ENCODE data around the gene GPRC5D. TPM values are rescaled to one million over a fixed set of nuclear protein-coding genes. Genes with fewer than 3 reads are reported as not detected.

GPRC5D gene
- not detected in 2 replicates for total RNA-seq (2011; cell fraction: chromatin; rRNA removed; ENCODE audit: low replicate concordance)
- total RNA-seq (2011; cell fraction: nucleolus; rRNA removed), result not detected in 2 replicates
- not detected in 2 replicates for total RNA-seq (2011; cell fraction: nucleoplasm; rRNA removed)
- total RNA-seq (2014; rRNA removed) (not detected in 2 replicates), total RNA-seq (2014; rRNA removed; fragmentation: Illumina TruSeq; extraction: Trizol) (not detected in 2 replicates), total RNA-seq (2015; rRNA removed; fragmentation: Illumina TruSeq; extraction: Trizol) (not detected in 2 replicates), total RNA-seq (2021) (not detected in 2 replicates), polyA plus RNA-seq (2011; rRNA removed) (0.08 TPM in 1 of 2 replicates, not detected in the other), polyA plus RNA-seq (2014; fragmentation: Illumina TruSeq; extraction: Trizol) (not detected in 2 replicates), polyA plus RNA-seq (2014; fragmentation: Nextera tagmentation; extraction: Ambion mirVana) (1 to 10 TPM; 1.0 to 1.1 TPM), polyA plus RNA-seq (2014; rRNA removed) (not detected in 2 replicates), polyA minus RNA-seq (2011; rRNA and poly(A)+ RNA removed) (not detected in 2 replicates), Bru-seq, nascent RNA (not detected), BruChase-seq, experiment 1, labeled RNA remaining after a 2-hour chase (not detected), BruChase-seq, experiment 2, labeled RNA remaining after a 6-hour chase (percentile 17 among the genes with signal in this experiment)
- polyA plus RNA-seq (2011; cell fraction: cytosol; rRNA removed), result not detected in 2 replicates
- polyA plus RNA-seq (2011; cell fraction: nucleus; rRNA removed), result not detected in 2 replicates
- 0.86 and 1.0 TPM in 2 replicates for polyA plus RNA-seq (2012)
- not detected in 2 replicates for polyA minus RNA-seq (2011; cell fraction: cytosol; rRNA and poly(A)+ RNA removed)
- not detected in 2 replicates for polyA minus RNA-seq (2011; cell fraction: nucleus; rRNA and poly(A)+ RNA removed)
- long read RNA-seq, experiment 1, partial matches to known transcripts, result 0 of 1 reads
- long read RNA-seq, experiment 1, other reads (novel, unspliced or antisense), result 1 of 1 reads
- long read RNA-seq, experiment 2, result 0 reads
- long read RNA-seq, experiment 3, partial matches to known transcripts, result 0 of 1 reads
- long read RNA-seq, experiment 3, other reads (novel, unspliced or antisense), result 1 of 1 reads

DNA sequence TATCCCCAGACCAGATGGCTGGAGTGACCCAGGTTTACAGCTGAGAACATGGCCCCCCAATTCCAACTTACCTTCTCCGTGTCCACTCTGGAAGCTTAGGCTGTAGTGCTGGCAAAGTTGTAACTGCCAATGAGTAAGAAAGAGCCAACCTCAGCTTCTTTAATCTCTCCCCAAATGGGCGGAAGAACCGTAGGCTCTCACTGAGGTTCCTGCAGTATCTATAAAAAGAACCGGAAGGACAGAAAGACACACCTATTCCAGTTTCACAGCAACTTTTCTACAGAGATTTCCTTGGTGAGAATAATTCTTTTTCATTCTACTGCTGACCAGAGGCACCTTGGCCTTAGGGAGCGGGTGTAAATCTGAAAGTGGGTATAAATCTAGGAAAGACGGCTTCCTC lies at the start of gene GPRC5D:
Gene GPRC5D, minus strand, starts transcription at position 135 of the 400 bp plus-strand sequence. CDS start 1,786 bp downstream, outside the sequence.
- no peak within 1 kb of the TSS for H3K9ac ChIP-seq (ENCODE audit: insufficient read depth in 1 of 2, low read depth in 2 of 2, low read length in 2 of 2)
- no peak within 1 kb of the TSS for H2AFZ ChIP-seq (ENCODE audit: low read depth, low read length)
- no peaks in the 10 kb centered on the region for H3K27me3 ChIP-seq (ENCODE audit: control insufficient read depth in 2 of 2, insufficient read depth in 2 of 2, low read length in 2 of 2)
- no peaks in the 10 kb centered on the region for H3K9me1 ChIP-seq (ENCODE audit: control insufficient read depth, insufficient read depth, low read length)
- H3K36me3 ChIP-seq (ENCODE audit: control insufficient read depth, insufficient read depth, low read length), result peaks cover 9% of the 10 kb centered on the region; the same call in 1 of the 3 replicates
- DNase-seq (ENCODE audit: extremely low read depth in 1 of 4, low spot score in 3 of 4), result no peak
- no peak for FAIRE-seq
- no peaks in the 10 kb centered on the region for H3K4me1 ChIP-seq (replicated peaks in 1 of 2; ENCODE audit: control insufficient read depth in 2 of 2, insufficient read depth in 2 of 2, low read length in 2 of 2)
- H3K4me3 ChIP-seq, result no peak within 1 kb of the TSS
- no peaks in the 10 kb centered on the region for H3K9me3 ChIP-seq (replicated peaks; ENCODE audit: control insufficient read depth, insufficient read depth, low read depth, low read length)
- no peak within 1 kb of the TSS for H3K4me2 ChIP-seq (ENCODE audit: insufficient read depth, low read length)
- WGBS (ENCODE audit: insufficient coverage, low coverage, missing lambda C conversion rate), result 89% methylated on average over 5 of the region's 6 CpGs
- H3K27ac ChIP-seq (ENCODE audit: extremely low read depth, low read depth, low read length), result no peak within 1 kb of the TSS
- no peak for ATAC-seq
- no peaks in the 10 kb centered on the region for H4K20me1 ChIP-seq (replicated peaks; ENCODE audit: control insufficient read depth, insufficient read depth, low read length)
- intact Hi-C loops (cut with micrococcal nuclease), result no loop called here
- no TSS peak for BruUV-seq (replicated peaks)
- ChIA-PET CTCF (ENCODE audit: low intra/inter-chr PET ratio) (no interaction called here), POLR2A (interaction anchor here (0.6 kb wide), 1 partner anchor 215 kb away, joined by 3 read pairs; no protein-coding TSS in a partner anchor)
- in situ Hi-C loops (cut with MboI), result no loop called here
- no peaks in the 10 kb centered on the region for H3K79me2 ChIP-seq (ENCODE audit: control insufficient read depth, insufficient read depth, low read length)
- TF ChIP-seq, protein P1, sequence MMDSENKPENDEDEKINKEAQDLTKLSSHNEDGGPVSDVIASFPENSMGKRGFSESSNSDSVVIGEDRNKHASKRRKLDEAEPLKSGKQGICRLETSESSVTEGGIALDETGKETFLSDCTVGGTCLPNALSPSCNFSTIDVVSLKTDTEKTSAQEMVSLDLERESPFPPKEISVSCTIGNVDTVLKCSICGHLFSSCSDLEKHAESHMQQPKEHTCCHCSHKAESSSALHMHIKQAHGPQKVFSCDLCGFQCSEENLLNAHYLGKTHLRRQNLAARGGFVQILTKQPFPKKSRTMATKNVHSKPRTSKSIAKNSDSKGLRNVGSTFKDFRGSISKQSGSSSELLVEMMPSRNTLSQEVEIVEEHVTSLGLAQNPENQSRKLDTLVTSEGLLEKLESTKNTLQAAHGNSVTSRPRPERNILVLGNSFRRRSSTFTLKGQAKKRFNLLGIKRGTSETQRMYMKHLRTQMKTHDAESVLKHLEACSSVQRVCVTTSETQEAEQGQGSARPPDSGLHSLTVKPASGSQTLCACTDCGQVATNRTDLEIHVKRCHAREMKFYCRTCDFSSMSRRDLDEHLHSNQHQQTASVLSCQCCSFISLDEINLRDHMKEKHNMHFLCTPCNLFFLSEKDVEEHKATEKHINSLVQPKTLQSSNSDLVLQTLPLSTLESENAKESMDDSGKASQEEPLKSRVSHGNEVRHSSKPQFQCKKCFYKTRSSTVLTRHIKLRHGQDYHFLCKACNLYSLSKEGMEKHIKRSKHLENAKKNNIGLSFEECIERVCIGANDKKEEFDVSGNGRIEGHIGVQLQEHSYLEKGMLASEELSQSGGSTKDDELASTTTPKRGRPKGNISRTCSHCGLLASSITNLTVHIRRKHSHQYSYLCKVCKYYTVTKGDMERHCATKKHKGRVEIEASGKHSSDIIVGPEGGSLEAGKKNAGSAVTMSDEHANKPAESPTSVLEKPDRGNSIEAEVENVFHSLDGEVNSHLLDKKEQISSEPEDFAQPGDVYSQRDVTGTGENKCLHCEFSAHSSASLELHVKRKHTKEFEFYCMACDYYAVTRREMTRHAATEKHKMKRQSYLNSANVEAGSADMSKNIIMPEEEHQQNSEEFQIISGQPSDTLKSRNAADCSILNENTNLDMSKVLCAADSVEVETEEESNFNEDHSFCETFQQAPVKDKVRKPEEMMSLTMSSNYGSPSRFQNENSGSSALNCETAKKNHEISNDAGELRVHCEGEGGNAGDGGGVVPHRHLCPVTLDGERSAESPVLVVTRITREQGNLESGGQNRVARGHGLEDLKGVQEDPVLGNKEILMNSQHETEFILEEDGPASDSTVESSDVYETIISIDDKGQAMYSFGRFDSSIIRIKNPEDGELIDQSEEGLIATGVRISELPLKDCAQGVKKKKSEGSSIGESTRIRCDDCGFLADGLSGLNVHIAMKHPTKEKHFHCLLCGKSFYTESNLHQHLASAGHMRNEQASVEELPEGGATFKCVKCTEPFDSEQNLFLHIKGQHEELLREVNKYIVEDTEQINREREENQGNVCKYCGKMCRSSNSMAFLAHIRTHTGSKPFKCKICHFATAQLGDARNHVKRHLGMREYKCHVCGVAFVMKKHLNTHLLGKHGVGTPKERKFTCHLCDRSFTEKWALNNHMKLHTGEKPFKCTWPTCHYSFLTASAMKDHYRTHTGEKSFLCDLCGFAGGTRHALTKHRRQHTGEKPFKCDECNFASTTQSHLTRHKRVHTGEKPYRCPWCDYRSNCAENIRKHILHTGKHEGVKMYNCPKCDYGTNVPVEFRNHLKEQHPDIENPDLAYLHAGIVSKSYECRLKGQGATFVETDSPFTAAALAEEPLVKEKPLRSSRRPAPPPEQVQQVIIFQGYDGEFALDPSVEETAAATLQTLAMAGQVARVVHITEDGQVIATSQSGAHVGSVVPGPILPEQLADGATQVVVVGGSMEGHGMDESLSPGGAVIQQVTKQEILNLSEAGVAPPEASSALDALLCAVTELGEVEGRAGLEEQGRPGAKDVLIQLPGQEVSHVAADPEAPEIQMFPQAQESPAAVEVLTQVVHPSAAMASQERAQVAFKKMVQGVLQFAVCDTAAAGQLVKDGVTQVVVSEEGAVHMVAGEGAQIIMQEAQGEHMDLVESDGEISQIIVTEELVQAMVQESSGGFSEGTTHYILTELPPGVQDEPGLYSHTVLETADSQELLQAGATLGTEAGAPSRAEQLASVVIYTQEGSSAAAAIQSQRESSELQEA (IDR thresholded peaks at IDR 0.05; ENCODE audit: low read depth), result no peak
- TF ChIP-seq PHF8 (IDR thresholded peaks at IDR 0.05; ENCODE audit: borderline replicate concordance, low read length) (no peak), ZNF717 (CRISPR knock-in tag; IDR thresholded peaks at IDR 0.05) (no peak), BHLHE40 (IDR thresholded peaks at IDR 0.05; ENCODE audit: low read length) (no peak), SAP30 (IDR thresholded peaks at IDR 0.05; ENCODE audit: borderline replicate concordance, insufficient read depth, low read depth, low read length, poor library complexity, severe bottlenecking) (no peak), RBM39 (optimal IDR thresholded peaks at IDR 0.05; ENCODE audit: low read depth, low read length) (no peak), FOXA3 (CRISPR knock-in tag; conservative IDR thresholded peaks at IDR 0.05 in 1 of 2, IDR thresholded peaks at IDR 0.05 in 1 of 2) (no peak), FOXO4 (CRISPR knock-in tag; IDR thresholded peaks at IDR 0.05) (no peak), DNMT1 (IDR thresholded peaks at IDR 0.05) (no peak)
